ENCODE data around the gene CMYA5.

The CMYA5 gene

GRCh38 chr5:79834754-79835714, 145.4 kb downstream of the CMYA5 start:
- Histone ChIP-seq H3K4me3 (ENCODE audit: low read depth, low read length) (no peak overlapping the region), H3K27ac (no peak overlapping the region), H3K36me3 (replicated peaks) (no peaks in the 10 kb centered on the region), H3K27me3 (replicated peaks) (no peaks in the 10 kb centered on the region)
- no peak for DNase-seq
- in situ Hi-C loops (cut with HindIII; ENCODE audit: low pct_ligation_motif_present, low sequenced_read_pairs): no loop called here
- TF ChIP-seq CTCF (IDR thresholded peaks at IDR 0.05; ENCODE audit: low read depth, low read length, missing control alignments): no peak

- DNase-seq: no peak
- in situ Hi-C loops (cut with HindIII; ENCODE audit: low pct_ligation_motif_present, low sequenced_read_pairs): no loop called here
- Histone ChIP-seq H3K27ac (no peak overlapping the region), H3K36me3 (replicated peaks) (no peaks in the 10 kb centered on the region), H3K27me3 (replicated peaks) (no peaks in the 10 kb centered on the region), H3K4me3 (ENCODE audit: low read depth, low read length) (no peak overlapping the region)
- TF ChIP-seq CTCF (IDR thresholded peaks at IDR 0.05; ENCODE audit: low read depth, low read length, missing control alignments): no peak
Observed at GRCh38 chr5:79837761-79838551, 148.3 kb downstream of the CMYA5 start.

- H3K27ac ChIP-seq: no peak overlapping the region
- no peaks in the 10 kb centered on the region for H3K27me3 ChIP-seq (replicated peaks)
- H3K4me3 ChIP-seq (ENCODE audit: low read depth, low read length): no peak overlapping the region
- in situ Hi-C loops (cut with HindIII; ENCODE audit: low pct_ligation_motif_present, low sequenced_read_pairs): no loop called here
- DNase-seq: no peak
- no peak for TF ChIP-seq CTCF (IDR thresholded peaks at IDR 0.05; ENCODE audit: low read depth, low read length, missing control alignments)
- no peaks in the 10 kb centered on the region for H3K36me3 ChIP-seq (replicated peaks)
Observed at GRCh38 chr5:79840084-79840990, 150.7 kb downstream of the CMYA5 start.

GRCh38 chr5:79841172-79841571, 151.5 kb downstream of the CMYA5 start:
- in situ Hi-C loops (cut with HindIII; ENCODE audit: low pct_ligation_motif_present, low sequenced_read_pairs): no loop called here
- no peak for TF ChIP-seq CTCF (IDR thresholded peaks at IDR 0.05; ENCODE audit: low read depth, low read length, missing control alignments)

GRCh38 chr5:79842006-79842881, 152.6 kb downstream of the CMYA5 start:
- TF ChIP-seq CTCF (IDR thresholded peaks at IDR 0.05; ENCODE audit: low read depth, low read length, missing control alignments): no peak
- Histone ChIP-seq H3K4me3 (ENCODE audit: low read depth, low read length) (no peak overlapping the region), H3K27ac (no peak overlapping the region), H3K36me3 (replicated peaks) (no peaks in the 10 kb centered on the region), H3K27me3 (replicated peaks) (no peaks in the 10 kb centered on the region)
- no peak for DNase-seq
- in situ Hi-C loops (cut with HindIII; ENCODE audit: low pct_ligation_motif_present, low sequenced_read_pairs): no loop called here

More at GRCh38 chr5:79841172-79841571, 151.5 kb downstream of the CMYA5 start:
- Histone ChIP-seq H3K27ac (no peak overlapping the region), H3K4me3 (ENCODE audit: low read depth, low read length) (no peak overlapping the region), H3K36me3 (replicated peaks) (no peaks in the 10 kb centered on the region), H3K27me3 (replicated peaks) (no peaks in the 10 kb centered on the region)
- no peak for DNase-seq

All from brain microvascular endothelial cell (primary cell).